Stimulated activated CD8-positive, alpha-beta memory T cell treated with anti-CD3 and anti-CD28 coated beads, Interleukin-2, amount 100 ng/mL, for 1 hour (primary cell): Measurements from ENCODE around the gene TMEM82.
"Not testable (repeated sequence)": the region's sequence is repeated elsewhere in the genome, so short reads cannot be mapped to it uniquely, and the experiment has no call there.

Experiments used
- DNase-seq, 2 donors: peaks; one replicate each; pipeline ENCODE4 v3.0.0-alpha.2; 2020; ENCODE audit warnings: low read depth in 2 of 2

TMEM82 gene

DNA sequence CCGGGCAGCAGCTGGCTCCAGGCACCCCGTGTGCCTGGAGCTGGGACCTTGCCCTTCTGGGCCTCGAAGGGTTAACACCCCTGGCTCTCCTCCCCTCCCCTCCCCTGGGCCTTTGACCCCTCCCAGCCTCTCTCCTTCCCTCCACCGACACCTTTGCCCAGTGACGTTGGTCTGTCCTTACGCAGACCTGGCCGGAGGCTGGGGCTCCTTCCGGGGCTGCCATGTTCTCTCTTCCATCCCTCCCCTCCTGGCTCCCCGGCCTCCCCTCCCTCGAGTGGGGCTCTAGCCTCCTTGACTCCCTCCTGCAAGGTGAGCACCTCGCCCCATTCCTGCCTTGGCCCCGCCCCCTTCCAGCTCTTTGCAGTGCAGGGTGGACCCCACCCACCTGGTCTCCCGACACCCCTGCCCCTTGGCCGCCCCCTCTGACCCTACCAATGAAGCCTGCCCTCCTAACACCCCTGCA, at the start of gene TMEM82:
Gene TMEM82 (plus strand): TSS at position 161 of the 463 bp plus-strand sequence. CDS start 61 bp downstream, at position 222.
- DNase-seq = no peak

DNA sequence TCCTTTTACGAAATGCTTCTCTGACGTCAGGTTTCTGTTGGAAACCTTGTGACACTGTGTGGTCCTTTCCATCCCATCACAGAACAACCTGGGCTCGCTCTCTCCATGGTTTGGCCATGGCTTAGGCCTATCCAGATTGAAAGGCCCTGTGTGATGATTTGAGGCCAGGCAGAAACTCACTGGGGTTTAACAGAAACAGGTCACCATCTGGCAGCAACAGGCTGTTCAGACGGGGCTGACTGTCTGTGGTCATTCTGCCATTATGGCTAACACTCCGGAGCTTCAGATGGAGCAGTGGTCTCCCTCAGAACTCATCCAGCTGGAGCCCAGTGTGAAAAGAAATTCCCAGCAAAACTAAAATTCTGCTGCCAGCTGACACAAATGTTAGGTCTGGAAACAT, 48.9 kb upstream of the TMEM82 start:
- no peak for DNase-seq

DNA sequence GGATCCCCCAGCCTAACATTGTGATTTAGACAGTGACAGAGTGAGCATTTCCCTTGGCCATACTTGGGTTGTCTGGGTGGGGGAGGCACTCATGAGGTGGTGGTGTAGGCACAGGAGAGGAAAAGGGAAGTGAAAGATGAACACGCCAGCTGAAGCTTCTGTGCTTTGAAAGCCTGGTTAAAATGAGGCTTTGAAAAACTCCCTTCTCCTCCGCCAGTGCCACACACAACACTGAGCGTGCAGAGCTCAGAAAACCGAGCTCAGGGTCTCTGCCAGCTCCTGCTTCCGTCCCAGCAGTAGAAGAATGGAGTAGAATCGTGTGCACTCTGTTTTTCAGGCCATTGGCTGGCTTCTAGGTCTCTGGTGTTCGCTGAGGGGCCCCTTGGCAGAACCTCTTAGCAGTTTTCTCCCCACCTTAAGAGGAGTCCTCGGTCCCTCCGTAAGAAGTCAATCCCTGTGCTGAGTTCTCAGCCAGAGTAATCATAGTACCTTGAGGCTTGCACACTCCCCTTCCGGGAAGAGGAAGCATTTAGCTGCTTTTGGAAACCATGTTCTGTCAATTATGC, 45.3 kb upstream of the TMEM82 start:
- DNase-seq = no peak

DNA sequence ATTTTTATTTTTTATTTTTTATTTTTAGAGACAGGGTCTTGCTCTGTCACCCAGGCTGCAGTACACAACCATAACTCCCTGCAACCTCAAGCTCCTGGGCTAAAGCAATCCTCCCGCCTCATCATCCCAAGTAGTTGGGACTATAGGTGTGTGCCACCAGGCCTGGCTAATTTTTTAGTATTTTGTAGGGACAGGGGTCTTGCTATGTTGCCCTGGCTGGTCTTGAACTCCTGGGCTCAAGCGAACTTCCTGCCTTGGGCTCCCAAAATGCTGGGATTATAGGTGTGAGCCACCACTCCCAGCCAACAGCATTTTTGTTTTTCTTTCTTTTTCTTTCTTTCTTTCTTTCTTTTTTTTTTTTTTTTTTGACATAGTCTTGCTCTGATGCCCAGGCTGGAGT, 44.1 kb upstream of the TMEM82 start:
- DNase-seq = no peak

DNA sequence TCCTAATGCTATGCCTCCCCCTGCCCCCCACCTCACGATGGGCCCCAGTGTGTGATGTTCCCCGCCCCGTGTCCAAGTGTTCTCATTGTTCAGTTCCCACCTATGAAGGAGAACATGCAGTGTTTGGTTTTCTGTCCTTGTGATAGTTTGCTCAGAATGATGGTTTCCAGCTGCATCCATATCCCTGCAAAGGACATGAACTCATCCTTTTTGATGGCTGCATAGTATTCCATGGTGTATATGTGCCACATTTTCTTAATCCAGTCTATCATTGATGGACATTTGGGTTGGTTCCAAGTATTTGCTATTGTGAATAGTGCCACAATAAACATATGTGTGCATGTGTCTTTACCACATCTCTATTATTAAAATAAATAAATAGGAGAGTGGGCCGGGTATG, 43.0 kb upstream of the TMEM82 start:
- DNase-seq = not testable (repeated sequence)

DNA sequence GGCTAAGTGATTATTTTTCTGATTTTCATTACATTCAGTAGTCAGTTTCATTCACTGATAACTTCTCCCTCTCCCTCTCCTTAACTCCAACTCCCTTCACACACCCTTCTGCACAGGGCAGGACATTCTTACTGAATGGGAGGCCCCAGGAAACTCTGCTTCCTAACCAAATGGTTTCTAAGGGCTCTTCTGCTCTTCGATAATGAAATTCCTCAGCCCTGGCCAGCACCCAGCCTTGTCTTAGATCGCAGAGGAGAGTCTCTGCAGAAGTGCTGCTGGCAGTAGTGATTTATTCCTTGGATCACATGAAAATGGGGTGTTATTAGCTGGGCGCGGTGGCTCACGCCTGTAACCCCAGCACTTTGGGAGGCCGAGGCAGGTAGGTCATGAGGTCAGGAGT, 41.8 kb upstream of the TMEM82 start:
- DNase-seq = no peak

DNA sequence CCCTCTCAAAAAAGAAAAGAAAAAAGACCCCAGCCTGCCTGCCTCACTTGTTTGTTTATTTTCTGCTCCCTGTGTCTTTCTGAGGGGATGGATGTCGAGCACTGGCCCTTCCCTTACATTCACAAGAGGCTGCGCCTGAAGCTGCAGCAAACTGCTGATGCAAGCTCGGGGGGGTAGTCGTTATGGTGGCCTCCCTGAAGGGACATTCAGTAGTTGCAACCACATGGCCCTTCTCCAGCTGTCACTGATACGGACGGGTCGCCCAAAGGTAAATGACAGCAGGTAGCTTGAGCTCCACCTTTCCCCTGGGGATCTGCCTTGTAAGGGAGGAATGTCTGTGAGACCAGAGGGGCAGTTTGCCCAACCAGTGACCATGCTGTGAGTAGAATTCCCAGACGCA, 40.5 kb upstream of the TMEM82 start:
- no peak for DNase-seq

DNA sequence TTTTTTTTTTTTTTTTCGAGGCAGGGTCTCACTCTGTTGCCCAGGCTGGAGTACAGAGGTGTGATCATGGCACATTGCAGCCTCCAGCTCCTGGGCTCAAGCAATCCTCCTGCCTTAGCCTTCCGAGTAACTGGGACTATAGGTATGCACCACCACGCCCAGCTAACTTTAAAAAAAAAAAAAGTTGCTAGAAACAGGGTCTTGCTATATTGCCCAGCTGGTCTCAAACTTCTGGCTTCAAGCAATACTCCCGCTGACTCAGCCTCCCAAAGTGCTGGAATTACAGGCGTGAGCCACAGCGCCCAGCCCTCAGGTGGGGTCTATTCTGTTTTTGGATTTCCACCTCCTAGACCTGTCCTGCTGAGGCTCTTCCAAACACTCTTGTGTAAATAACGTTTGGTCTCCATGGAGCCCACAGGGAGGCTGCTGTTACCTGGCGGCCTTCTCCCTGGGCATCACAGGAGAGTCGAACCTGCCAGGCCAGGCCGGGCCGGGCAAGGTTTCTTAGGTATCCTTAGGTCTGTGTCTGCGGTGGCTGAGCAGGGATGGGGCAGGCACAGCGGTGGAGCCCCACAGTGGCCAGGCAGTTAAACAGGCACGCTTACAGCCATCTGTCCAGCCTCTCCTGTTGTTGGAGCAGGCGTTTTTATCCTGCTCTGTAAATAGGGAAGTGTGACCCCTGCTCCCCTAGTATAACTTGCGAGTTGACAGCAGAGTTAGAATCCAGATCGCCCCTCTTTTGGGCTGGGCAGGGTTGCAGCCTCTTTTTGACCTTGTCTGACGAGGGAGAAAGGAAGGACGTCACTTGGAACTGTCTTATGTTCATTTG, 39.4 kb upstream of the TMEM82 start:
- no peak for DNase-seq

DNA sequence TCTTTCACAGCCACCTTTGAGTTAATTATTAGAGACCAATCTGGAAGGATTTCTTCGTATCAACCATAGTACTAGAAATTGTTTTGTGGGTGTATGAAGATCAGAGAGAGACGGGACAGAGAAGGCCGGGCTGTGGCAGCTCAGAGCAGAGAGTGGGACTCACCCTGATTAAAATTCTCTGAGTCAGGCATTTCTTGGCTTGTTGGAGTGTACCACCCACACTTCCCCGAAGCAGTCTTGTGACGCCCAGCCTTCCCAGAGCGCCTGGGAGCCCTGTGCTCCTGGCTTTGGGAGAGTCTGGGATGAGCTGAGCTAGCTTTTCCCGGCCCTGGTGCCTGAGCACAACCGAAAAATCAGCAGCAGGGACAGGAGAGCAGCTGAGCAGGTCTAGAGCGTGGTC, 38.7 kb upstream of the TMEM82 start:
- DNase-seq = no peak

DNA sequence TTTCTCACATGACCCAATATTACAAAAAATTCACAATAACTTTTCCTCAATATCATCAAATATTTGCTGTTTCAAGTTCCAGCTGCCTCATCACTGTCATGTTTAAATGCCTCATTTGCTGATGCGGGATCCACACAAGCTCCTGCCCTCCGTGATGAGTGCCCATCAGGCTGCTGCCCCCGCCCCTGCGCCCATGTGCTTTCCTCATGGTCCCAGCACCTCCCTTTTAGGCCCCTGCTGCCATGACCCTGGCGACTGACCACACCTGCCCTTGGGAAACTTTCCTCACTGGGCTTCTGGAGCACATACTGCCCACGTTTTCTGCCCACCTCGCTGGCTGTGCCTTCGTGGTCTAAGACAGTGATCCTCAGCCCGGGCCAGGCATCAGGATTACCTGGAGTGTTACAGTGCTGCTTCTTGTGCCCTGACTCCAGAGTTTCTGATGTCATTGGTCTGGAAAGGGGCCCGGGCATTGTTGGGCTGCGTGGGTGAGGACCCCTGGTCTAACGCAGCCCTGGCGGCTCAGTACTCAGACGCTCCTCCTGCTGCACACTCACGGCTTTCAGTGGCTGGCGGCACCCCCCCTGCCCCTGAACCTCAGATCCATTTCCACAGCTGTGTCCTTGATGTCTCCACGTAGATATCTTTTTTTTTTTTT, 37.6 kb upstream of the TMEM82 start:
- DNase-seq = no peak

DNA sequence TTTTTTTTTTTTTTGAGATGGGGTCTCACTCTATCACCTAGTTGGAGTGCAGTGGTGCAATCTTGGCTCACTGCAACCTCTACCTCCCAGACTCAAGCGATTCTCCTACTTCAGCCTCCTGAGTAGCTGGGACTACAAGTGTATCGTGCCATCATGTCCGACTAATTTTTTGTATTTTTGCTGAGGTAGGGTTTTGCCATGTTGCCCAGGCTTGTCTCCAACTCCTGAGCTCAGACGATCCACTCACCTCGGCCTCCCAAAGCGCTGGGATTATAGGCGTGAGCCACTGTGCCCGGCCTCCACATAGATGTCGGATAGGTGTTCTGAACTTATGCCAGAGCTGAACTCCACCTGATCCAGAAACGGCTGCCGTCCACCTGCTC, 37.1 kb upstream of the TMEM82 start:
- no peak for DNase-seq

DNA sequence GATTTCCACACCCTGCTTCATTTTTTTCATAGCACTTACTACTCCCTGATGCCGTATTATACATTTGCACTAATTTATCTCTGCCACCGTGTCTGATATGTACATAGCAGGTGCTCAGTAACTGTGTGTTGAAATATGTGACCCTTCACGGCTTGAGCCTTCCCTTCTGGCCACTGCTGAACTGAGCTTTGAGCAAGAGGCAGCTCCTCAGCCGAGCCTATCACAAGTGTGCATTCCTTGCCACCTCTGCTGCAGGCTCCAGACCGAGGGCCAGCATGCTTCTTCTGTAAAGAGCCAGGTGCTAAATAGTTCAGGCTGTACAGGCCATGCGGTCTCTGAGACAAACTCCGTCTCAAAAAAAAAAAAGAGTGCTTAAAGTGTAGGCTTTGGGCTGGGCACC, 35.5 kb upstream of the TMEM82 start:
- no peak for DNase-seq

DNA sequence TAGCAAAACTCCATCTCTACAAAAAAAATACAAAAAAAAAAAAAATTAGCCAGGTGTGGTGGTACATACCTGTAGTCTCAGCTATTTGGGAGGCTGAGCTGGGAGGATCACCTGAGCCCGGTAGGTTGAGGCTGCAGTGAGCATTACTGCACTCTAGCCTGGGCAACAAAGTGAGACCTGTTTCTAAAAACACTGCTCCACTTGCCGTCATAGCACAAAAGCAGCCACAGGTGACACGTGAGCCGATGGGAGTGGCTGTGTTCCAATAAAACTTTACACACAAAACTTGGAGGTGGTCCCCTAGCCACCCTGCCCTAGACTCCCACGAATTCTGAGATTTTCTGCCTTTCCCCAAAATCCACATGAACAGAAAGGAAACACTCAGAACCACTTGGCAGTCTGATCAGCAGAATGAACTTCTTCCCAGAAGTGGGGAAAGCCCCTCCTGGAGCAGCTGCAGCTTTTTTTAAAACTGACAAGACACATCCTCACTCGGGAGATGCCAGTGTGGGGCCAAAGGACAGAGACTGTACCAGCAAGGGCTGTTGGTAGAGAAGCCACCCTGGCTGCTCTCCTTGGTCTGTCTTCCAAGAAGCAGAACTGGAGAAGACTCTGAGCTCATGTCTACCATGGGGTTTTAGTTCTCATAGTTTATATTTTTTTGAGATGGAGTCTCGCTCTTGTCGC, 34.9 kb upstream of the TMEM82 start:
- no peak for DNase-seq

DNA sequence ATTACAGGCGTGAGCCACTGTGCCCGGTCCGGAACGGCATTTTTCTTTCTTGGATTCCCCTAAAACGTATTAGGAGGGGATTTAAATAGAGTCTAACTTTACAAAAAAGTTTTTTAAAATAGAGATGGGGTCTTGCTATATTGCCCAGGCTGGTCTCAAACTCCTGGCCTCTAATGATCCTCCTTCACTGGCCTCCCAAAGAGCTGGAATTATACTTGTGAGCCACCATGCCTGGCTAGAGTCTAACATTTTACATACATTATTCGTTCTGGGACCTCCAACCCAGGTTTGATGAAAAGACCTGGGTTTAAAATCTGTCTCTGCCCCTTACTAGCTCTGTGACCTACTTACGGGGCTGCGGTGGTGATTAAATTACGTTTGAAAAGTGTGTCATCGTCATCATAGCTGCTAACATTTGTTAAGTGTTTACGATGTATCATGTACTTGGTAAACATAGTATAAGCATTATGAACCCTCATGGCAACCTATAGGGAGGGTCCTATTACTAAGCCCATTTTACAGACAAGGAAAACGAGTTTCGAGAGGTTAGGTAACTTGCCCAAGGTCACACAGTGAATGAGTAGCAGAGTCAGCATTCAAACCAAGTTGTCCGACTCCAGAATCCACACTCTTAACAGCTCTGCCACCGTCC, 33.7 kb upstream of the TMEM82 start:
- DNase-seq = no peak

DNA sequence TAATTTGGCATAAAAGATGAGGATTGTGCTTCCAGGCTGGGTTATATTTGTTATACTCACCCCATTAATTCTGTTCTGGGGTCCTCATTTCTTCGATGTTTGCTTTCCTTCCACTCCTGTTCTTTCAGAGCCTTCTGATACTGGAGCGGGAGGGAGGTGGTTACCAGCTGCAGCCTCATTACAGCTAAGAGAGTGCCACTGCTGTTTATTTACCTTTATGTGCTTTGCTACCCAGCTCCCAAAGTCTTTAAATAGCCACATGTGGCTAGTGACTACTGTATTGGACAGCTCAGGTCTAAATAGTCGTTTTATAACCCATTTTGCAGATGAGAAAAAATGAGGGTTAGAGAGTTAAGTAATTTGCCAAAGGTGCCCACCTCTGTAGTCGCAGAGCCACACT, 33.1 kb upstream of the TMEM82 start:
- DNase-seq = no peak

DNA sequence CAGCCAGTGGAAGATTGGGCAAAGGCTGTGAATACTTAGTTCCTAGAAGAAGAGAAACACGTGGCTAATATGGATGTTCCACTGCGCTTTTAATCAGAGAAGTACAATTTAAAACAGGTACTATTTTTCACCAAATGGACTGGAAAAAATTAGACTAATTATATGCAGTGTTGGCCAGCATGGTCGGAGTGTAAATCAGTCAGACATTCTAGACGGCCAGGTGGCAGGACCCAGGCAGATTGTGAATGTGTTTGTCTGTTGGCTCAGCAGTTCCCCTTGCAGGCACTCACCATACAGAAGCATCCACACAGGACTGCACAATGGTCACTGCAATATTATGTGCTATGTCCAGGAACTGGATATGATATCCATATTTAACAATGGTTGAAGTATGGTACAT, 30.1 kb upstream of the TMEM82 start:
- DNase-seq = no peak

DNA sequence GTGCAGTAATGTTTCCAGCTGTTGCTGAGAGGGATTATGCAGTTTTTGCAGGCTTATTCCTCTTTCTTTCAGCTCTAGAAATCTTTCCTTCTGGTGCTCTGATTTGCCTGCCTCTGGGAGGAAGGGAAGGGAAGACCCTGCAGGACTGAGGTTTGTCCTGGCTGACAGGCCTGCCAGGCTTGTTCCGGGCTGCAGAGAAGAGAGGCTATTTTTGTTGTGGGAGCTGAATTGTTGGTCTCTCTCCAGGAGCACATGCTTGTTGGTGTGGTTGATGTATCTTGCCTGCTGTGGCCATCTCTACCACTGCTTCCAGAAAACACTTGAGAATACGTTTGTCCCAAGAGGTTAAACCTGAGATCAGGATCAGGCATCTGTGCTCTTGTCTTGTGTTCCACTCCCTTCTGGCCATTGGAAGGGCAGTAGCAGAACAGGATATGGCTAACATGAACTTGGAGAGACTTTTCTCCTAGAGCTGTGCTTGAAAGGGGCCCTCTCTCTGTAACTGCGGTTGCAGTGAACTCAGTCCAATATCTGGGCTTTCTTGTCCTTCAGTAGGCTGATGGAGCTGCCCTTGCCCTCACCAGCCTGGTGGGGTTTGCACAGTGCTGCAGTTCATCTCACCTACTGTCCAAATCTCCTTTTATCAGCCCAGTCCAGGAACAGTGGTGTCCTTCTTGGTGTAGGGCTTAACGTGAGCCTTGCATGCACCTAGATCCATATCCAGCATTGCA, 27.7 kb upstream of the TMEM82 start:
- no peak for DNase-seq

DNA sequence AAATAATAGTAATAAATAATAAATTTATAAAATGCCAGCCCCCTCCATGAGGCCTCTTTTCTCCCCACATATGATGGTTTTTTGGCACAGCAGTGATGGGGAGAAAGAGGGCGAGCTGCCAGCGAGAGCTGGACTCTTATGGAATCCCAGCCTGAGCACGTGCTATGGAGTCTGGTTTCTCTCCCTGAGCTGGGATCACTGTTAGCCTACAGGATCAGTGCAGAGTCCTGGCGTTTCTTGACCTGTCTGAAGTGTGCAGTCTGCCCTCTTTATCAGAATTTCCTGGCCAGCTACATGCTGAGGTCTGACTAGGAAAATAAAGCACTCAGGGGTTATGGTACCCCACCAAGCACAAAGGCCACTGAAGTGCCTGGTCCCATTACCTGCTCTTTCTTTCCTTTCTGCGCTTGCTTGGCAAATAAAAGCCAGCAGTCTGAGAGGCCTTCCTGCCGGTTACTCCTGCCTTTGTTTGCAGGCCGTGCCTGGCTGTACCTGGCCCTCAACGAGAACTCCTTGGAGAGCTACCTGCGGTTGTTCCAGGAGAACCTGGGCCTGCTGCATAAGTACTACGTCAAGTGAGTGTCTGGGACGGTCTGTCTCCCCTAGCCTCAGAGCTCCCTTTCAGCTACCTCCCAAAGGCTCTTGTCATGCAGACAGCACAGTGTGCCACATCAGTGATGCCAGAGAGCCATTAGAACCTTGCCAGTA, 24.7 kb upstream of the TMEM82 start:
- DNase-seq = no peak

DNA sequence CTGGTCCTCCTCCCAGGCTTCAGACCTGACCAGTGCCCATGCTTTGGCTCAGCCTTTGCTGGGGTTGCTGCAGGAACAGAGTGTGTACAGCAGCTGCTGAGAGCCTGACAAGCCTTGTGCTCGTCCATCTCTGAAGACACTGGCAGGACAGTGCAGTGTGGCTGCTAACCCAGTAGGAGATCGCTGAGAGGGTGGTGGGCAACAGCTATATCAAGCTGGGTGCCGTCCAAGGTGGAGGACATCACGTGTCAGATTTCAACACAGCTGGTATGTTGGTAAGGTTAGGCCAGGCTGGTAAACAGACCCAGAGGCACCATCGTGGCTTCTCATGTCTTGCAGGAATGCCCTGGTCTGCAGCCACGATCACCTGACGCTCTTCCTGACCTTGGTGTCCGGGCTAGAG, 24.1 kb upstream of the TMEM82 start:
- DNase-seq = no peak

DNA sequence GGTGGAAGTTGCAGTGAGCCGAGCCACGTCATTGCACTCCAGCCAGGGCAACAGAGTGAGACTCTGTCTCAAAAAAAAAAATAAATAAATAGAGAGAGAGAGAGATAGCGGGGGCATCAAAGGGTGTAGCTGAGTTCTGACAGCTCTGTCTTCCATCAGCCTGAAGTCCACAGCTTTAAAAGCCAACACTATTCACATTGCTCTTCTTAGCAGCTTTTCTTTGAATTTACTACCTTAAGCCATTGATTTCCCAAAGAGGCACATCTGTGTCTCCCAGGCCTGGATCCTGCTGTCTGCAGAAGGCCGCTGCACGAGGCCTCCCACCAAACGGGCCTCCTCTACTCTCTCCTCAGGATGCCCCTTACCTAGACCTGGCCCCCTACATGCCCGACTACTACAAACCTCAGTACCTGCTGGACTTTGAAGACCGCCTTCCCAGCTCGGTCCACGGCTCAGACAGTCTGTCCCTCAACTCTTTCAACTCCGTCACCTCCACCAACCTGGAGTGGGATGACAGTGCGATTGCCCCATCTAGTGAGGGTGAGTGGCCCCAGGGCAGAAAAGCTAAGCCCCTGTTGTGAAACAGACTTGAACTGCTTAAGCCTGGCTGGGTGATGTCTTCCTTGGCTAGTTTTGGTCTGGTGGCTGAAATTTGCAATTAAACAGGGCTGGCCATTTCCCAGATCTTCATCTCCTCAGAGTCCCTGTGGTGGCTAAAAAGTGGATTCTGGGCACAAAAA, 22.7 kb upstream of the TMEM82 start:
- DNase-seq = no peak
